ENCODE measurements around the gene SPATA20. TPM values are rescaled to one million over a fixed set of nuclear protein-coding genes. Genes with fewer than 3 reads are reported as not detected.

The SPATA20 gene
- polyA plus RNA-seq, 3 donors = 46.1 to 67.4 (median 62.3) TPM

DNA sequence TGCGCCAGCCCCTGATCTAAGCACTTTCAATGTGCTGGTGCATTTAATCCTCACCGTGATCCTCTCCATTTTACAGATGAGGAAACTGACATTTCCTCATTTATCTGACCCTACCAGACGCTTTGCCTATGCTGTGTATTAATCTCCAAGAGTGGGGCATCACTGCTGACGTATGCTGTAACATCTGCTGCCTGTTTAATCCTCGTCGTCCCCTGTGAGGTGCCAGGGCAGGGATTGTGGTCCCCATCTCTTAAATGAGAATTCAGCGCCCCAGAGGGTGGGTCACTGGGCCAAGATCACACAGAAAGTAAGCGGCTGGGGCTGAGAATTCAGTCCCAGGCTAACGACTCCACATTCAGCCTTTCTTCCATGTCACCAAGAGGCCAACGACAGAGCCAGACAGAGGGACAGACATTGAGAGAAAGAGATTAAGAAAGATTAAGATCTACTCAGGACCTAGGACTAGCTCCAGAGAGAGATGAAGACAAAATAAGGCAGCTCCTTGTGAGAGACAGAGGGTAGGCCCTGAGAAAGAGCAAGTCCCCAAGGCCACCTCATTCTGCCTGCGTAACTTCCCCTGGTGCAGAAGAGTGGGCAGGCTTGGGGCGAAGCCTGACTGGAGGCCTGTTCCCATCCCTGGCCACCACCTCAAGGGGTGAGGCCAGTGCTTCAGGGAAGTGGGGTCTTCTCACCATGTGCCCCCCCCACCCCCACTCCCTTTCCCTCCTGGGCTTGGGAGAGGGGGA lies 27.1 kb downstream of the SPATA20 start:
- no peak for DNase-seq

DNA sequence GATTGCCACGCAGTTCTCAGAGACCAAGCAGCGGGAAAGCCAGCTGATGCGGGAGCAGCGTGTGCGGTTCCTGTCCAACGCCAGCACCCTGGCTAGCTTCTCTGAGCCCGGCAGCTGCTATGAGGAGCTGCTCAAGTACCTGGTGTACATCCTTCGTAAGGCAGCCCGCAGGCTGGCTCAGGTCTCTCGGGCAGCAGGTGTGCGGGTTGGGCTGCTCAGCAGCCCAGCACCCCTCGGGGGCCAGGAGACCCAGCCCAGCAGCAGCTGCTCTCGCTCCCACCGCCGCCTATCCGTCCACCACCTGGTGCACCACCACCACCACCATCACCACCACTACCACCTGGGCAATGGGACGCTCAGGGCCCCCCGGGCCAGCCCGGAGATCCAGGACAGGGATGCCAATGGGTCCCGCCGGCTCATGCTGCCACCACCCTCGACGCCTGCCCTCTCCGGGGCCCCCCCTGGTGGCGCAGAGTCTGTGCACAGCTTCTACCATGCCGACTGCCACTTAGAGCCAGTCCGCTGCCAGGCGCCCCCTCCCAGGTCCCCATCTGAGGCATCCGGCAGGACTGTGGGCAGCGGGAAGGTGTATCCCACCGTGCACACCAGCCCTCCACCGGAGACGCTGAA lies 28.7 kb downstream of the SPATA20 start:
- no peak for DNase-seq

DNA sequence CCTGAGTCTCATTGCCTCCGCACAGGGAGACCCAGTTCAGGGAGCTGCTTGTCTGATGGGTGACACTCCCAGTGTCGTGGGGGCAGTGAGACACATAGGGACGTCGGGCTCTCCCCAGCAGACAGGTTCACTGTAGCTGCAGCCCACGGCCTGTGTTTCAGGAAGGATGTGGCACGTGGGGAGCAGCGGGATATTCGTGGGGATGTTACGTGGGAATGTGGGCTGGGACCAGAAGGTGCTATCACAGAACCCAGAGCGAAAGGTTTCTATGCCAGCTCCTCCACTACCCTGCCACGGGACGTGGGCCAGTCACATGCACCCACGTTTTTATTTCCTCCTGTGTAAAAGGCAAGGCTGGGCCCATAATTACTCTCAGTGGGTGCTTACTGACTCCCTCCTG lies 29.9 kb downstream of the SPATA20 start:
- DNase-seq = no peak

DNA sequence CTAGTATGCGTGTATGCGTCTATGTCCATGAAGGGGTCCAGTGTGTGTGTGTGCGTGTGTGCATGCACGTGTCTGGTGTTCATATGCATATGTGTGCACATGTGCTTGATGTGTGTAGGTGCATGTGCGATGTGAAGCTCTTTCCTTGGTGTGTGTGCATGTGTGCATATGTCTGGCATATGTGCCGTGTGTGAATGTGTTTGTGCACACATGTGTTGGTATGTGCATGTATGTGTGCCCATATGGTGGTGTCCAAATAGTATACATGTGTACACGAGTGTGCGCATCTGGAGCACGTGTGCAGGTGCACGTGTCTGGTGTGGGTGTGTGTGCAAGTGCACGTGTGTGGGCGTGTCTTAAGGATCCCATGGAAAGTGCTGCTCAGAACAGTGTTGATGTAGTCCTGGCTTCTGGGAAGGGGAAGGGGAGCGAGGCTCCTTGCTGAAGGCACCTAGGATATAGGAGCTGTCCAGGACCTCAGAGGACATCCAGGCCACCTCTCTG lies 30.5 kb downstream of the SPATA20 start:
- no peak for DNase-seq

DNA sequence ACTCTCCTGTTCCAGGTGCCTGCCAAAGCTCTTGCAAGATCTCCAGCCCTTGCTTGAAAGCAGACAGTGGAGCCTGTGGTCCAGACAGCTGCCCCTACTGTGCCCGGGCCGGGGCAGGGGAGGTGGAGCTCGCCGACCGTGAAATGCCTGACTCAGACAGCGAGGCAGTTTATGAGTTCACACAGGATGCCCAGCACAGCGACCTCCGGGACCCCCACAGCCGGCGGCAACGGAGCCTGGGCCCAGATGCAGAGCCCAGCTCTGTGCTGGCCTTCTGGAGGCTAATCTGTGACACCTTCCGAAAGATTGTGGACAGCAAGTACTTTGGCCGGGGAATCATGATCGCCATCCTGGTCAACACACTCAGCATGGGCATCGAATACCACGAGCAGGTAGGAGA lies 31.2 kb downstream of the SPATA20 start:
- DNase-seq = no peak

DNA sequence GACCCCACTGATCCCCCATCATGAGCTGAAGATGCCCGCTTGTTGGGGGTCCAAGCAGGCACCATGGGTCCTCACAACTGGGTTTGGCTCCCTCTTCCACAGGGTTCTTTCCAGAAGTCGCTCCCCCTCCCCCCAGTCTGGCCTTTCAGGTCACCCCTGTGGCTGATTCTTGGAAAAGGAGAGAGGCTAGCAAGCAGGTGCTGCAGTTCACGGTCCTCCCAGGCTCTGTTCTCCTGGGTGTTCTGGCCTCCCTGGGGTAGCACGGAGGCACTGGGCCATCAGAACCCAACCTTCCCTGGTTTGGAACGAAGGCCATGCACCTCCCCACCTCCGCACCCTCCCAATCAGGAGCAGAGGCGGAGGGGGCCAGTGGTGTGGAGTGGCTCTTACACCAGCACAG lies 32.4 kb downstream of the SPATA20 start:
- DNase-seq = no peak

DNA sequence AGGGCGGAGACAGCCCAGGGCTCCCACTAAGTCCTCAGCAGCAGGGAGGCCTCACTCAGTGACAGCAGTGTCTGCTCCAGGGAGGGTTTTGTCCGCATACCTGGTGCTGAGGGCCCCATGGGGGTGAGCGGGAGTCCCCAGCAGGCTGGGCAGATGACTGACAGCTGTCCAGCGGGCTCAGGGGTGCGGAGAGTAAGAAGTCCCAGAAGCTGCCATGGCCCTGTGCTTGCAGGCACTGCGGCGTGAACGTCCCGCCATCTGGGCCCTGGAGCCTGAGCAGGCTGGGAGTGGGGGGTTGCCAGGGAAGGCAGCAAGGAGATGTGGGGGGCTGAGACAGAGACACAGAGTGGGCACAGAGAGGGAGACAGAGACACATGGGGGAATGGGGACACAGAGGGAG lies 33.7 kb downstream of the SPATA20 start:
- DNase-seq = no peak

DNA sequence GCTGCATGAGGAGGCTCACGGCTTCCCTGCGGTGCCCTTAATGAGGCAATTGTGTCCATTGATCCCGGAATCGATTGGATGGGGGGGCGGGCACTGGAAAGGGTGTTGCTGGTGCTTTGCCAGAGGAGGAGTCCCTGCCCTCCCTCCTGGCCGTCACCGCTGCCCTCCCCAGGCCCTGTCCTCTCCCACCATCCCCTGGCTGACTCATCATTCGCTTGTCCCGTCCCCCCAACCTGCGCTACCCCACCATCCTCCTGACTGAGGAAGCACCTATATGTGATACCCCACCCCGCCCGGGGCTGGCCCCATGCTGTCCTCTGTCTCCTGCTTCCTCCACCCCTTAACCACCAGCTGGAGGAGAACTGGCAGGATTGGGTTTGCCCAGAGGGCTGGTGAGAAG lies 34.3 kb downstream of the SPATA20 start:
- DNase-seq = no peak

DNA sequence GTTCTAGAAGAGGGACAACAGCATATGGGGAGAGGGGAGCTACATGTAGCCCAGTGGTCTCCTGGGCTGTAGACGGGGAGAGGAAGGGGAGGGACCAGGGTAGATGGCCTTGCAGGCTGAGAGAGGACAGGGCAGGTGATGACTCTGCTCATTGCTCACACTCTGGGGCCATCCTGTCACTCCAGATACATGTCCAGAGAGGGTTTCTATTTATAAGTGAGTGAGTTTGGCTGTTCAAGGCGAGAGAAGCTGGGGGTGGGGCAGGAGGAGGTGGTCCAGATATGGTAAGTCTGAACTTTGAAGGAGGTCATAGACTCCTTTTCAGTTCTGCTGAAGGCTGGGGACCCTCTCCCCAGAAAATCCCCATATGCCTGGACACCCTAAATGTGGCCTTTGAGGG lies 35.8 kb downstream of the SPATA20 start:
- no peak for DNase-seq

DNA sequence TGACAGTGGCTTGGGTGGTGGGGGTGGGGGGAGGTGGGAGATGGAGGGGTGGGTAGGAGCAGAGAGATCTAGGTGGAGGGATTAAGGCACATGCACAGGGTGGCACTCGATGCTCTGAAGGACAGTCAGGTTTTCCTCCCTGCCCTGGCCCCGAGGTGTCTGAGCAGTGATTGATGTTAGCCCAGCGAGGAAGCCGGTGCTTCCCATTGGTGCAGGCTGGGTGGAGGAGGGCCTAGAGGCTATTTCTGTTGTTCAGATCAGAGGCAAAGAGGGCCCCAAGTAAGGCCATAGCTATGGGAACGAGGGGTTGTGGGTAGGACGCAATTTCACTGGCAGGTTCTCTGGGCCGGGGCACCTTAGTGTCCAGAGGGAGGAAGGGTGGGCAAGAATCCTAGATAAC lies 36.7 kb downstream of the SPATA20 start:
- no peak for DNase-seq

DNA sequence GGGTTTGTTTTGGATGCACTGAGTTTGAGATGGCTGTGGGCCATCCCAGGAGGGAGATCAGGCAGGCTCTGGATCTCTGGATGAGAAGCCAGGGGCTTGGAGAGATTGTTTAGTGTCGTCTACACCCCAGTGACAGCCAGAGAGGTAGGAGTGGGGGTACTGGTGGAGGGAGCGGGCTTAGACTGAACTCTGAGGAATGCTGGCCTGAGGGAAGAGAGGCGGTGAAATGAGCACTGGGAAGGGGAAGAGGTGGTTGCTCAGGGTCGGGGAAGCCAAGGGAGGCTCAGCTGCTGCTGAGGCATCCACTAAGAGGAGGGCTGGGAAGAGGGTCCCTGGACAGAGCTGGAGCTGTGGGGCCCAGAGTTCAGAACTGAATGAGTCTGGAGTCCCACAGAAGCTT lies 37.1 kb downstream of the SPATA20 start:
- no peak for DNase-seq

DNA sequence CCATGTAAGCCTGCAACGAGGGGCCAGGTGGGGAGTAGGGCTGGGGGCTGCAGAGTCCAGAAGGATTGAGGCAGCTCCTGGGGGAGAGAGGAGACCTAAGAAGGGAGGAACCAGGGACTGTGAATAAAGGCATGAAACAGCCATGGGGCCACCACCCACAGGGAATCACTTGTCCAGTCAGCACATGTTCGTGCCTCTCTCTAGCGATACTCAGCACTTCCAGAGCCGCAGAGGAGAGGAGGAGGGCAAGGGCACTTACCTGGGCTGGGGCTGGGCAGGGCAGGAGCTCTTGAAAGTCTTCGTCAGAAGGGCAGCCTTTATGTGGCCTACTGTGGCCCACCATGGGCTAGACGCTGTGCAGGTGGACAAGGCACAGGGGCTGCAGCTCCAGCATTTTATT lies 37.8 kb downstream of the SPATA20 start:
- no peak for DNase-seq

DNA sequence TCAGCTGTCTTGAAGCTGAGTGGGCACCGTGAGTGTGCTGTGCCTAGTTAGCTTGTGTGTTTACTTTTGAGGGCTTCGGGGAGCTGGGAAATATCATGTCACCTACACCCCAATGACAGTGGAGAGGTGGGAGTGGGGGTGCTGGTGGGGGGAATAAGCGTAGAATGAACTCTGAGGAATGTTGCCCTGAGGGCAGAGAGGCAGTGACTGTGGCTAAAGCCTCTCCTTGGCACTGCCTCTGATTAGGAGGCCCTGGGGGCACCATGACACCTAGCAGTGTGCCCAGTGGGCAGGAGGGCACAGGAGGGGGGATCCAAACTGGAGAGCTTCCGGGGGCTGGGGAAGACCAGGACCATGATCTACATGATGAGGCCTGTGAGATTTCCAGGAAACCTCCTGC lies 38.4 kb downstream of the SPATA20 start:
- no peak for DNase-seq

DNA sequence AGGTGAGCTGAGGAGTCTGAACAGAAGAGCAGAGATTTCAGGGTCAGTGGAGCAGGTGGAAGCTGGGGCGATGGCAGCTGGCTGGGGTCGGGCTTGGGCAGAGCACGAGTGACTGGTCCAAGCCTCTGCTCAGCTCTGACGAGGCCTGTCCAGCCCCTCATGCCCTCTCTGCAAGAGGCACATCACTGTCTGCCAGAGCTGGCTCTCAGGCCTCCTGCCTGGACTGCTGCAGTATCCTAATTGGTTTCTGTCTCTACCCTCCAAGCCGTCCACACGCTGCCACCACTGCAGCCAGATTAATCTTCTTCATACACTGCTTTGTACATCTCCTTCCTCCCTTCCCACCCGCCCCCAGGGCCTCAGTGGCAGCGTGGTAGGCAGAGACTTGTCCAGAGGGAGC lies 38.9 kb downstream of the SPATA20 start:
- no peak for DNase-seq

DNA sequence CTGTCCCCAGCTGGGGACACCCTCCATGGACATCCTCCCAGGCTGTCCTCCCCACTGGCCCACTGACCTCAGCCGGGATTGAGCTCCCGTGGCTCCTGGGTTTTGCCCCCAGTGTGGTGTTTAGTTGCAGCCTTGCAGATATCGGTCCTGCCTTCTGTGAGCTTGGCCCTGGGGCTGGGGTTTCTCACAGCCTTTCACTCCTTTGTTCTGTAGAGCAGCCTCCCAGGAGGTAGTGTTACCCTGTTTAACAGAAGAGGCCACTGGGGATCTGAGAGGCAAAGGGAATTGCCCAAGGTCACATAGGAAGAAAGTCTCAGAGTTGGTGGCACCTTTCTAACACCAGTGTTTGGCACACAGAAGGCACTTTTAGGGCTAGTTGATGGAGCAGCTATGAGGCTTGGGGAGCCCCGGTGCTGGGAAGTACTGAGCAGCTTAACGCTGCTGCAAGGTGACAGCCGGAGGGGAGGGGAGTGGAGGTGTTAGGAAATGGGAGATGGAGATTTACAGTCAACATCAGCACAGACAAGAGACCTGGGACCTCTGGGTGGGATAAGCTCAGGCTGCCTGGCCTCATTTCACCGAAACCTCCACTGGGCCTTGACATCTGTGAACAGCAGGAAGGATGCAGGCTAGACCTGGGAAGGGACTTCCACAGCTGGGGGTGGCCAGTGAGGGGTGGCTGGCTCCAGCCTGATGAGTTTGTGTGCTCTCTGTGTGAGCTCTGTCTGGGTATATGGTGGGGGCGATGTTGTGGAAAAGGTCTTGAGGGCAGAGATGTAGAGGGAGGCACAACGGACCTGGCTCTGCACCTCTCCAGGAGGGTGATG lies 39.7 kb downstream of the SPATA20 start:
- no peak for DNase-seq

DNA sequence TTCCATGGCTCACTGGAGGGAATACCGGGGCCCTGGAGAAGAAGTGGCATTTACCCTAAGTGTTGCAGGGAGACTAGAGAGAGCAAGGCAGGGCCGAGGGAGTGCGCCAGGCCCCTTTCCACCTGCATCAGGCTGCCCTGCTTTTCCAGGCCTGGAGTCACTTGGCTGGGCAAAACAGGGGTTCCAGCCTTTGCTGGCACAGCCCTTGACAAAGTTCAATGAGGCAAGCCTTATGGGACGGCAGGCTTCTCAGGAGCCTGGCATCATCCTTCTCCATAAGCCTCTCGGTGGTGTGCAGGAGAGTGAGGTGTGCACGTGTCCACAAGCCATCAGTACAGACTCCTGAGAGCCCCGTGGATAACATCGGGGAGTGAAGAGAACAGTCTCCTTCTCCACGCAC lies 40.6 kb downstream of the SPATA20 start:
- no peak for DNase-seq

DNA sequence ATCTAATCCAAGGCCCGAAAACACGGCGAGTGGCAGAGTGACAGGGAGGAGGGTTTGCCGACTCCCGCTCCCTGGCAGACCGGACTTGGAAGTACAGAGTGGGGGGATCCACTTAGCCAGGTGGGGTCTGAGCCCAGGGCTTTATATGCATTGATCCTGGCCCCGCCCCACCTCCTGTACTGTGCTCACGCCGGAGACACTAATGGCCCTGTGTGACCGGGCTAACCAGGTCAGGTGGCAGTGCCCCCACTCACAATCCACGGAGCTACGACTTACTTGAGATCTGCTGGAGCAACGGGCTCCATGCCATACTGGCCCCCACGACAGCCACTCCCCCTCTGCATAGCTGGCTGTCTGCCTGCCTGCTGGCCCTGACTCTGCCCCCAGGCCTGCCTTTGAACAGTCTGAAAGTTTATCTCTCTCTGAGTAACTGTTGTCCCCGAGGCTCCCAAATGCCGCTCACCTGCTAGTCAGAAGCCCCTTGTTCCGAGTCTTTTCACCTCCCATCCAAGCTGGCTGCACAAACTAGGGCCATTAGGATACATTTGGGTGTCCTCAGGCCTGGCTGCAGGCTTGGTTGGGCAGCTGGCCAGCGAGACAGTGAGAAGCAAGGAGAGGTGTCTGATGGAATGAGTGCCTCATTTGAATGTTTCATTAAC lies 41.5 kb downstream of the SPATA20 start:
- DNase-seq = no peak

DNA sequence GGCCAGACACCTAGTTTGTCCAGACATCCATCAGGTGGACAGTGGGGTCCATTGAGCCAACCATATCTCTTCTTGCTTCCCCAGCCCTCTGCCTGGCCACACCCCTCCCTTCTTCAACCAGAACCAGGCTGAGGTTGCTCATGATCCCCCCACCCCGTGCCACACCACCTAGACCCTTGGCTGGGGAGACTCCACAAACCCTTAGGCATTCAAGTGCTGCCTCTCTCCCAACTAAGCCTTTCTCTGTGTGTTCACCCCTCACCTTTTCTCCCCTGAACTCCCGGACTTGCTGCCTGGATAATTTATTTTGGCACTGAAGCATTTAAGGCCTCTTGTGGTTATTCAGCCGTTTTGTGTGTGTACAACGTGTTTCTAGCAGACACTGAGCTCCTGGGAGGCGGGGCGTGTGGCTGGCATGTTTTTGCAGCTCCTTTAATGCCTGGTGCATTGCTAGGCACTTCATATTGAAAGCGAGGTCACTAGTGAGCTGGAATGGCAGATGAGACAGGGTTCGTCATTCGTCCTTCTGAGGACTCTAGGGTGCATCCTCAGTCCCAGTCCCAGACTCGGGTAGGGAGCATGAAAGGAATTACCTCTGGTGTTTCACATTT lies 42.2 kb downstream of the SPATA20 start:
- DNase-seq = peak; percentile 70

DNA sequence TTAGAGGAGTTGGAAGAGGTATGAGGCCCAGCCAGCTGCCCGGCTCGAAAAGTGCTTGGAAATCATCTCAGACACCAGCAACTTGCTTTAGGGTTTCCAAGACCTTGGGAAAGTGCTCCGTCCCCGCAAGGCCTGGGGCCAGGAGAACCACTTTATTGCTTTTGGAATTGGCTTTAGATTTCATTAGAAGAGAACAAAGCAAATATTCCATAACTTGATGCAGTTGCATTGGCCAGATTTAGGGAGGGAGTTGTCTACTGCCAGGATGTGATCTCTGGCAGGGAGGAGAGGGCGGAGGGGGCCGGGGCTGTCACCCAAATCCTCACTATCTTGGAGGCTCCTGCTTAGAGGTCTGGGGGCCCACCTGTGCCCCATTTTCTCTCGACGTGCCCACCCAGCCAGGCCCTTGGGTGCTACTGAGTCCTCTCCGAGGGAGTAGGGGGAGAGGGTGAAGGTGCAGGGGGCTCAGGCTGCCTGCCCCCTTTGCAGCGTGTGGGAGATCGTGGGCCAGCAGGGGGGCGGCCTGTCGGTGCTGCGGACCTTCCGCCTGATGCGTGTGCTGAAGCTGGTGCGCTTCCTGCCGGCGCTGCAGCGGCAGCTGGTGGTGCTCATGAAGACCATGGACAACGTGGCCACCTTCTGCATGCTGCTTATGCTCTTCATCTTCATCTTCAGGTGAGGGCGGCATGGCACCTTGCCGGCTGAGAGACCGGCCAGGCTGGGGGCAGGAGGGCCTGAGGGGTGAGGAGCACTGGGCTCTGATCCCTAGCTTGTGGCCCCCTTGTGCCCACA lies 44.2 kb downstream of the SPATA20 start:
- no peak for DNase-seq

DNA sequence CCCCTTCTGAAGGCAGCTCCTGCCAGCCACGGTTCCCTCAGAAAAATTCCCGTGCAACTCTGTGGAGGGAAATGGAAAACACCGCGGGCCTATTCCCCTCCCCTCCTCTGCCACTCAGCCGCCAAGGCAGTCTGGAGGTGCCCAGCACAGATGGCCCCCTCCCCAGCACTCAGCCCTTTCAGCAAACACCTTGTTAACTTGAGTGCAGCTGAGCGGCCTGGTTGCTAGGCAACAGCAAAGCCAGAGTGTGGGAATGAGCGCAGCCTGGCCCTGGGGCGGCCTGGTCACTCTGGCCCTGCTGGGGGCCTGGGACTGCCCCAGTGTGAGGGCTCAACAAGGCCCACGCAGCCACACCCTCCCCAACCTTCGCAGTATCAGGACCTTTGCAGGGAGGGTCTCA lies 46.3 kb downstream of the SPATA20 start:
- peak; percentile 74 for DNase-seq

All from renal pelvis (tissue), 4 donors.